ENCODE data around the gene BCL7B. TPM values are rescaled to one million over a fixed set of nuclear protein-coding genes. Genes with fewer than 3 reads are reported as not detected.

The BCL7B gene
- total RNA-seq, 1 donor from 2014 or later, result 130 TPM

DNA sequence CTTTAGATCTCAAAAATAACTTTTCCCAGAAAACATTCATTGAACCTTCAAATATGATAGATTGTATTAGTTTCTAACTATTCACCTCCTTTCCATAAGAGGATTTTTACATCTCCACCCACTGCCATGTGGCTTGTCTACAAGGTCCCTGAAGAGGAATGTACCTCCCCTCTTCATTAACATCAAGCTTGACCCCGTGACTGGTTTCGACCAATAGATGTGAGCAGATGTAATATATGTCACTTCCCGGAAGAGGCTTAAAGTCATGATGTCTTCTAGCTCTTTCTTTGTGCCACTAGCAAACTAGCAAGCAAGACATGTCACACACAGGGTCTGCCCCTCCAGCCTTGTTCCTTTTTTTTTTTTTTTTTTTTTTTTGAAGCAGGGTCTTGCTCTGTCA lies 42.3 kb downstream of the BCL7B start:
- H3K27me3 ChIP-seq, result no peaks in the 10 kb centered on the region
- peaks cover 36 to 40% of the 10 kb centered on the region in 2 donors for H3K36me3 ChIP-seq
- no peaks in the 10 kb centered on the region for H3K9me3 ChIP-seq
- no peak overlapping the region for H3K4me3 ChIP-seq
- intact Hi-C loops (cut with DNase I), result no loop called here
- H3K4me1 ChIP-seq, result peaks cover 4 to 24% of the 10 kb centered on the region in 2 donors
- DNase-seq (ENCODE audit: low spot score in 2 of 2), result no peak
- H3K27ac ChIP-seq, result no peak overlapping the region
- TF ChIP-seq, protein P1, sequence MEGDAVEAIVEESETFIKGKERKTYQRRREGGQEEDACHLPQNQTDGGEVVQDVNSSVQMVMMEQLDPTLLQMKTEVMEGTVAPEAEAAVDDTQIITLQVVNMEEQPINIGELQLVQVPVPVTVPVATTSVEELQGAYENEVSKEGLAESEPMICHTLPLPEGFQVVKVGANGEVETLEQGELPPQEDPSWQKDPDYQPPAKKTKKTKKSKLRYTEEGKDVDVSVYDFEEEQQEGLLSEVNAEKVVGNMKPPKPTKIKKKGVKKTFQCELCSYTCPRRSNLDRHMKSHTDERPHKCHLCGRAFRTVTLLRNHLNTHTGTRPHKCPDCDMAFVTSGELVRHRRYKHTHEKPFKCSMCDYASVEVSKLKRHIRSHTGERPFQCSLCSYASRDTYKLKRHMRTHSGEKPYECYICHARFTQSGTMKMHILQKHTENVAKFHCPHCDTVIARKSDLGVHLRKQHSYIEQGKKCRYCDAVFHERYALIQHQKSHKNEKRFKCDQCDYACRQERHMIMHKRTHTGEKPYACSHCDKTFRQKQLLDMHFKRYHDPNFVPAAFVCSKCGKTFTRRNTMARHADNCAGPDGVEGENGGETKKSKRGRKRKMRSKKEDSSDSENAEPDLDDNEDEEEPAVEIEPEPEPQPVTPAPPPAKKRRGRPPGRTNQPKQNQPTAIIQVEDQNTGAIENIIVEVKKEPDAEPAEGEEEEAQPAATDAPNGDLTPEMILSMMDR (IDR thresholded peaks at IDR 0.05), result no peak

DNA sequence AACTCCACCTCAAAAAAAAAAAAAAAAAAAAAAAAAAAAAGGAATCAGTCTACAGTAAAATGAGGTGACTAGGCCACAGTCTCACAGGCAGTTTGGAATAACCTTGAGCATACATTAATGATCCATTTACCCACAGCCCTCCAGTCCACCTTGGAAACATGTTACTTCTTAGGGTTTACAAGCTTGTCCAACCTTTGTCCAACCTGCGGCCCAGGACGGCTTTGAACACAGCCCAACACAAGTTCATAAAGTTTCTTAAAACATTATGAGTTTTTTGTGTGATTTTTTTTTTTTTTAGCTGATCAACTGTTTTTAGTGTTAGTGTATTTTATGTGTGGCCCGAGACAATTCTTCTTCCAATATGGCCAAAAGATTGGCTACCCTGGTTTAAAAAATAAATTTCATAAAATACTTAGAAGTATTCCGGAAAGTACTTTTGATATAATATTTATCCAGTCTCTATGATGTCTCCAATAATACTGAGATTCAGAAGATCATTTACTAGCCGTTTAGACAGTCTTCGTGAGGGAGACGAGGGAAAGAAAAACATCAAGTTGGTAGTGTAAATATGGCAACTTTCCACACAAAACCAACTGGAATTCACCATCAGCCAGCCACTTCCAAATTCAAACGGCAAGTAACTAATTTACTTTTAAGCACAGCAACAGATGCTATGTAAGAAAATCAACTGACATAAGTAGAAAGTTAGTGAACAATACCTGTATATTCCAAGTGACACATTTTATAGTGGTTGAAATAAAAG lies 45.3 kb downstream of the BCL7B start:
- intact Hi-C loops (cut with DNase I), result no loop called here
- no peak for DNase-seq (ENCODE audit: low spot score in 2 of 2)
- no peaks in the 10 kb centered on the region for H3K27me3 ChIP-seq
- peaks cover 4 to 8% of the 10 kb centered on the region in 2 donors for H3K4me1 ChIP-seq
- no peak overlapping the region for H3K4me3 ChIP-seq
- peaks cover 66 to 69% of the 10 kb centered on the region in 2 donors for H3K36me3 ChIP-seq
- no peak overlapping the region for H3K27ac ChIP-seq
- no peaks in the 10 kb centered on the region for H3K9me3 ChIP-seq
- TF ChIP-seq, protein P1 (IDR thresholded peaks at IDR 0.05), result no peak

DNA sequence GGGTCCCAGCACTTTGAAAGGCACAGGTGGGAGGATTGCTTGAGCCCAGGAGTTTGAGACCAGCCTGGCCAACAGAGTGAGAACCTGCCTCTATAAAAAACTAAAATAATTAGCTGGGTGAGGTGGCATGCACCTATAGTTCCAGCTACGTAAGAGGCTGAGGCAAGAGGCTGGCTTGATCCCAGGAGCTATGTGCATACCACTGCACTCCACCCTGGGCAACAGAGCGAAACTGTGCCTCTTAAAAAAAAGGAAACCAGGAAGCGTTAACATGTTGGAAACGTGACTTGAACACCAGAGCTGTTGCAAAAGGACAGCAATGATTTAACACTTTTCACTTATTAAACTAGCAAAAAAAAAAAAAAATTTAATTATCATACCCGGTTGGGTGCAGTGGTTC lies 48.0 kb downstream of the BCL7B start:
- Histone ChIP-seq H3K27ac (no peak overlapping the region), H3K4me3 (no peak overlapping the region), H3K4me1 (peaks cover 4 to 8% of the 10 kb centered on the region in 2 donors), H3K36me3 (peaks cover 75 to 77% of the 10 kb centered on the region in 2 donors), H3K9me3 (no peaks in the 10 kb centered on the region), H3K27me3 (no peaks in the 10 kb centered on the region)
- no peak for DNase-seq (ENCODE audit: low spot score in 2 of 2)
- TF ChIP-seq, protein P1 (IDR thresholded peaks at IDR 0.05), result no peak
- intact Hi-C loops (cut with DNase I), result no loop called here

DNA sequence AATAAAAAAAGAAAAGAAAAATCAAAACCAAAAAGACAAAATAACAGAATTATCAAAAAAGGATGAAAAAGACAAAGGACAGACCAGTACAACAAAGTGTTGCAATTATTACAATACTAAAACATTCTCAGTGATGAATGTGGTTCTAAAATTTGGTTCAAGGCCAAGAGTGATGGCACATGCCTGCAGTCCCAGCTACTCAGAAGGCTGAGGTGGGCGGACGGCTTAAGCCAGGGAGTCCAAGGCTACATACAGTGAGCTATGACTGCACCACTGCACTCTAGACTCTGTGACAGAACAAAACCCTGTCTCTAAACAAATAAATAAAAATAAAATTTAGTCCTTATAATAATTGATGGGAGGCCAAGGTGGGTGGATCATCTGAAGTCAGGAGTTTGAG lies 49.9 kb downstream of the BCL7B start:
- Histone ChIP-seq H3K27me3 (no peaks in the 10 kb centered on the region), H3K4me3 (no peak overlapping the region), H3K9me3 (no peaks in the 10 kb centered on the region), H3K4me1 (peaks cover under 1 to 6% of the 10 kb centered on the region in 2 donors), H3K36me3 (peaks cover 83 to 86% of the 10 kb centered on the region in 2 donors), H3K27ac (no peak overlapping the region)
- intact Hi-C loops (cut with DNase I), result no loop called here
- TF ChIP-seq, protein P1 (IDR thresholded peaks at IDR 0.05), result no peak
- DNase-seq (ENCODE audit: low spot score in 2 of 2), result no peak

DNA sequence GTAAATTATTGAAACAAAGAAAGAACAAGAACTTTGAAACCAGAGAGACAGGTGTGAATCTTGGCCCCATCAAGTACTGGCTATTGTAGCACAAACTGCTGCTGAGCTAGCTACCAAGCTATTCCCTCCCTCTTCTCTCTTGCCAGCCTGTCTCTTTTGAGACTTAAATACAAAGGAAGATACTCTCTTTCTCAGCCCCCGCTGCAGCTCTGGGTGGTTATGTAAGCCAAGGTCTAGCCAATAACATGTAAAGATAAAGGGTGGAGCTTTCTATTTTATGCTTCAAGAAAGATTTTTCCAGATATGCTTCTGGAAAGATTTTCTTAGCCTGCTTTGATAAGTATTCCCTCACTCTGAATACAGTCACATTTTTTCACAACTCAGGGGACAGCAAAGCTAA lies 52.6 kb downstream of the BCL7B start:
- intact Hi-C loops (cut with DNase I), result no loop called here
- TF ChIP-seq, protein P1 (IDR thresholded peaks at IDR 0.05), result no peak
- H3K36me3 ChIP-seq, result peaks cover 88 to 95% of the 10 kb centered on the region in 2 donors

More for the DNA sequence above, 52.6 kb downstream of the BCL7B start:
- no peak for DNase-seq (ENCODE audit: low spot score in 2 of 2)
- Histone ChIP-seq H3K27ac (no peak overlapping the region), H3K4me1 (no peaks in the 10 kb centered on the region), H3K4me3 (no peak overlapping the region), H3K27me3 (no peaks in the 10 kb centered on the region), H3K9me3 (no peaks in the 10 kb centered on the region)

All from ascending aorta (tissue), 2 donors.